Stimulated activated CD4-positive, alpha-beta T cell treated with anti-CD3 and anti-CD28 coated beads, TNF-alpha, amount 100 ng/mL, for 1 hour (primary cell): ENCODE results near the gene ZNF526.
A peak's percentile ranks its signal among the peaks of the same experiment; 100 is the strongest.

Experiments used
- DNase-seq, 3 donors: peaks; one replicate each; pipeline ENCODE4 v3.0.0-alpha.2; 2020; ENCODE audit warnings: low read depth in 3 of 3, low spot score in 1 of 3

The ZNF526 gene

GRCh38 chr19:42196011-42197001 is 23.8 kb upstream of the ZNF526 start:
- DNase-seq: no peak

GRCh38 chr19:42197375-42197817 is 22.7 kb upstream of the ZNF526 start:
- DNase-seq: no peak

- peak in 1 of 3 donors; percentile 44 for DNase-seq
Measured at GRCh38 chr19:42198676-42199439, 21.3 kb upstream of the ZNF526 start.

GRCh38 chr19:42199440-42200115 is 20.5 kb upstream of the ZNF526 start:
- DNase-seq: no peak

DNA sequence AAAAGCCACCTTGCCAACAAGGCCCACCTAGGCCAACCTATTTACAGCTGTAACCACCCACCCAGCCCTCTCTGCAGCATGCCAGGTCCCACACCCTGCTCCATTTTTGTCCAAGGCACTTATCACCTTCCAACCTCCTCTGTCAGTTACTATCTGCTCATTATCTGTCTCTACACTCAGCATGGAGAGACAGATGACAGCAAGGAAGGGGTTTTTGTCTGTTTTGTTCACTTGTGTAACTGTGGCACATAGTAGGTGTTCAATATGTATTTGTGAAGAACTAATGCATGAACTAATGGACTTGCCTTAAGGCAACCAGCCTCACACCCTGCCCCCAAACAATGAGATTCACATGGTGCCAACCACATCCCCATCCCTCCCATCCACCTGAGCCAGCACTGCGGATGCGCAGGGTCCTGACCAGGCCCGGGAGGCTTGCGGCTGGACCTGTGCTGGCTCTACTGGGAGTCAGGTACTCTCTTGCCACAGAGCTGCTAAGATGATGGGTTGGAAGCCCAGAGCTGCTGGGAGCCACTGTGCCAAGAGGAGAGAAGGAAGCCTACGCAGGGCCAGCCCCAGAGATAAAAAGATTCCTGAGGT is 19.9 kb upstream of the ZNF526 start:
- DNase-seq: no peak

DNA sequence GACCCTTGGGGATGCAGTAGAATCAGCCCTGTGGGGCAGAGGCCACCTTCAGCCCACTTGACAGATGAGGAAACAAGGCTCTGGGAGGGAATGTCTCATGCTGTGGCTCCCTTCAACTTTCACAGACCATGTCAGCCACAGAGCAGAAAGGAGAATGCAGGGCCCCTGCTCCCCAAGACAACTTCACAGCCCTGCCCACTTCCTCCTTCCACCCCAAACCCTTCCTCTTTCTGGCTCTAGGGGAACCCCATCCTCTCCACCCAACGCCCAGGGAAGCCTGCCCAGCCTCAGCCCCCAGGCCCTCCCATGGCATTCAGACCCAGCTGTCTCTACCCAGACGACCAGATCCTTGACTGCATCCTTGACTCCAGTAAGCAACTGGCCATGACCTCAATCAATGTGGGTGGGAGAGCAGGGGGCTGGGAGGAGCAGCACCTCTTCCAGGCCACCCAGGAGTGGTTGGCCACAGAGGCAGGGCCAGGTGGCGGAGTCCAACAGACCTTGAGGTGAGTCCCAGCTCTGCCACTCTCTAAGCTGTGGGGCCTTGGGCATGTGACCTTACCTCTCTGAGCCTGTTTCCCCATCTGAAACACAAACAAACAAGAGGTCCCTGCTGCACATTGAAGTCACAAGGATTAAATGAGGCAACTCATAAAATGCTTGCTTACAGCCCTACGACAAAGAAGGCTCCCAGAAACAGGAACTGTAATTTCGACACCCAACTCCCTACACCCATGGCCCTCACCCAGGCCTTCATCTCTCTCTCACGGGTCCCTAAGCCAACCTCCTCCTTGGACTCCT is 18.4 kb upstream of the ZNF526 start:
- no peak for DNase-seq

- DNase-seq: no peak
Measured at GRCh38 chr19:42202290-42202880, 17.7 kb upstream of the ZNF526 start.

- no peak for DNase-seq
Measured at GRCh38 chr19:42203700-42204099, 16.4 kb upstream of the ZNF526 start.

DNA sequence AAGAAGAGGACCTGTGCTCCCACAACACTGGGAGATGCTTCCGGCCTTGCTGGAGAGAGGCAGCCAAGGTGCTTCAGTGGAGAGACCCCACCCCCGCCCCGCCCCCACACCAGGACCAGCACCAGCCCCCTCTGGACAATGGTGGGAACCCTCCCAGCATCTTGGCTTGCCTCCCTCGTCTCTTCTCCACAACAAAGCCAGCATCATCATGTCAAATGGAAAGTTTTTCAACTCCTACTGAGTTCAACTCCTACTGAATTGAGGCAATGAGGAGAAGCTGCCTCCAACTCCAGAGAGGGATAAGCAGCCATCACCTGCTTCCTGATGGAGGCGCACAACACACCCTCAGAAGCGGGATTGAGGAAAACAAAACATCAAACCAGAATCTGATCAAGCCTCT is 15.4 kb upstream of the ZNF526 start:
- no peak for DNase-seq

GRCh38 chr19:42206871-42207755 is 13.0 kb upstream of the ZNF526 start:
- no peak for DNase-seq

DNA sequence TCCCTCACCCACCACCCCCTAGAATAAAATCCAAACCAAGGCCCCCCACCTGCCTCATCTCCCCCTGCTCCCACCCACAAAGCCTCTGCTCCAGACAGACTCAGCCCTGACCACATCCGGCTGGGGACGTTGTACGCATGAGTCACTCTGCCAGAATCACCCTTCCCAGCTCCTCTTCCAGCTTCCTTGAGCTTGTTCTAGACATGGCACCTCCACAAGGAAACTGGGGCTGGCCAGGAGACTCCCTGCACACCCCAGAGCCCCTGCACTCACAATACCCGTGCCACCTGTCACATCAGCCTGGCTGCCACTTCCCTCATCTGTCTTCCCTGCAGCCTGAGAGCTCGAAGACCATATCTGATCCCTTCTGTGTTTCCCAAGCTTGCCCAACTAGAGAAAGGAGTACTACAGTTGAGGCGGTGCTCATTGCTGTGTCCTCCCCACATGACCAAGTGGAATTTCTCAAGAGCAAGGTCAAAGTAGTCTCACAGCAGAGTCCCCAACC is 12.3 kb upstream of the ZNF526 start:
- no peak for DNase-seq

GRCh38 chr19:42208612-42209011 is 11.5 kb upstream of the ZNF526 start:
- no peak for DNase-seq

- no peak for DNase-seq
Measured at GRCh38 chr19:42212886-42213285, 7.2 kb upstream of the ZNF526 start.

DNA sequence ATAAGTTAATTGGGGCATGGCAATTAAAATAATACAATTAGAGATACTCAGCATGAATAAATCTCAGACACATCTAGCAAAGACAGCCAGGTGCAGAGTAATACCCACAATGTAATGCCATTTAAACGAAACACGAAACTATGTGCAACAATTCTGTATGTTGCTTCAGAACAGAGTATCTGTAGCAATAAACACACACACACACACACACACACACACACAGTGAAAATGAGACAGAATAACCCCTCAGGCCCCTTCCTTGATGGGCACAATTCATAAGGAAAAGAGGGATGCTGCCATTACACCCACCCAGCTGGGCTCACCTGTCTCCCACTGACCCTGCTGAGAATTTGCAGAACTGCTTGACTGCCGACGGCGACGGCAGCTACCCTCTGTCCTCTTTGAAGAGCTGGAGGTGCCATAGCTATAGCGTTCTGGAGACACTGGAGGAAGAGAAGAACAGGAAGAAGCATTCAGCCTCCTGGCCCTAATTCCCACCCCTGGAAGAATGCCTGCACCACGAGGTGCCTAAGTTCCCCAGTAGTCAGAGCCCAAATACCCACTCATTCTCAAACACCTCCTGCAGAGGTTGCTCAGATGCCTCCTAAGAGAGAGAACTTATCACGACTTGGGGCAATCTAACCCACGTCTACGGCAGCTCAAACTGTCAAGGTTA is 5.2 kb upstream of the ZNF526 start:
- no peak for DNase-seq

DNA sequence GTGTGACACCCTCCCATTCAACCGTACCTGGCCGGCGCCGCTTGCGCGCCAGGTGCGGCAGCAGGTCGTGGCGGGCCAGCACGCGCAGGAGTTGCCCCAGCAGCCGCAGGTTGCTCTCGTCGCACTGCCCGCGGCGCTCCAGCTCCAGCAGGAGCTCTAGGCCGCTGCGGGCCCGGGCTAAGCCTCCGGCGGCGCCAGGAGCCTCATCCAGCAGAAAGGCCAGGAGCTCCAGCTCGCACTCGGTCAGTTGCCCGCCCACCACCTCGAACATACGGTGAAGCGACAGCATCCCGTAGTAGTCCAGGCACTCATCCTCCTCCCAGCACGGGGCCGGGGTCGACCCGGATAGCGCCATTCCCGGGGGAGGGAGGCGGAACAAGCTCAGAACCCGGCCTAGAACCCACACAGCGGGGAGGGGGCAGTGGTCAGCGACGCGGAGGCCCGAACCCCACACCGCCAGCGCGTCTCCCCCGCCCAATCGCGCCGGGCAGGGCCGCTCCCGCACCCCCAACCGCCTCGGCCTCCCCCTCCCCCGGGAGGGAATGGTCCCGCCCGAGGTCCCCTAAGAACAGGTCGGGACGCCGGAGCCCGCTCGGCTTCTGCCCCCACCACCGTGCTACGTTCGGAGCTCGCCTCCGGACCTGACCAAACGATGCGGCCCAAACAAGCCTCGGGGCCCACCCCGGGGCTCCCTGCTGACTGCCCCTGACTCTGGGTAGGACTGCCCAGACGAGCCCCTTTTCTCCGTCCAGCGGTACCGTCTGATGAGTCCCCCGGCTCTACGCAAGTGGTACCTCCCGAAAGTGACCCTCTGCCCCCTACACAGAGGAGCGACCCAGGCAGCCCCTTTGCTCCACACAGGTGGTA is 3.2 kb upstream of the ZNF526 start:
- DNase-seq: no peak

GRCh38 chr19:42217520-42218437 is 2.3 kb upstream of the ZNF526 start, which contains the start of gene DEDD2:
TSS of gene DEDD2 (minus strand) at chr19:42217677. CDS start at chr19:42217007, 670 bp downstream.
- DNase-seq: peak; percentile 100
